Breast epithelium (tissue), 4 donors: ENCODE results near the gene PNKP. TPM values are rescaled to one million over a fixed set of nuclear protein-coding genes. Genes with fewer than 3 reads are reported as not detected.
"Not testable (repeated sequence)": the region's sequence is repeated elsewhere in the genome, so short reads cannot be mapped to it uniquely, and the experiment has no call there.

Source experiments
- DNase-seq, 2 donors: peaks; one replicate each; pipeline ENCODE4 v3.0.0-alpha.2; 2019; ENCODE audit warnings: low spot score in 2 of 2
- H3K27ac ChIP-seq, 2 donors: fragments of 200-600 bp; sonication (generic) in 1 of 2; one replicate each; pipeline ENCODE4 v1.5.1; 2016 to 2019; ENCODE audit warnings: mild to moderate bottlenecking in 1 of 2
- H3K27me3 ChIP-seq, 2 donors: fragments of 200-600 bp; sonication (generic) in 1 of 2; one replicate each; pipeline versions ENCODE4 v1.5.1 to v1.6.0; 2017 to 2019; ENCODE audit warnings: control low read depth in 1 of 2, mild to moderate bottlenecking in 1 of 2
- H3K36me3 ChIP-seq: fragments of 200-600 bp; one replicate; pipeline ENCODE4 v1.5.1; 2019
- H3K4me1 ChIP-seq, 2 donors: fragments of 200-600 bp; sonication (generic); one replicate each; pipeline ENCODE4 v1.5.1; 2016 to 2019; ENCODE audit warnings: control low read depth in 1 of 2
- H3K4me3 ChIP-seq, 3 donors: fragments of 200-600 bp; sonication (generic); 1 replicate in 2 of 3; 2 replicates in 1 of 3; pipeline ENCODE4 v1.5.1; 2016 to 2019; ENCODE audit warnings: mild to moderate bottlenecking in 3 of 3, moderate library complexity in 2 of 3
- H3K9me3 ChIP-seq, 2 donors: fragments of 200-600 bp; sonication (generic) in 1 of 2; one replicate each; pipeline ENCODE4 v1.5.1; 2016 to 2019; ENCODE audit warnings: control low read depth in 1 of 2
- CTCF ChIP-seq, 3 donors: fragments of 450-650 bp; IDR thresholded peaks; one replicate each; pipeline ENCODE4 v1.5.1; 2016 to 2017; ENCODE audit warnings: antibody characterized with exemption in 3 of 3, mild to moderate bottlenecking in 3 of 3, moderate library complexity in 3 of 3
- POLR2A ChIP-seq: fragments of 450-650 bp; IDR thresholded peaks from one replicate; pipeline ENCODE4 v1.6.1; 2016; ENCODE audit warnings: antibody characterized with exemption, mild to moderate bottlenecking, moderate library complexity
- POLR2AphosphoS5 ChIP-seq, 3 donors: sonication (generic); formaldehyde crosslinking; IDR thresholded peaks; one replicate each; pipeline ENCODE4 v1.6.1; 2017; ENCODE audit warnings: antibody characterized with exemption in 3 of 3
- intact Hi-C: fragments of 100-400 bp; cut with DNase I; formaldehyde crosslinking; loops from one replicate; pipeline ENCODE4 v1.15.1; 2023; ENCODE audit warnings: low total_unique reads
- total RNA-seq, 3 donors: library from RNA; depleted of rRNA; stranded (reverse); fragments of >200 nt; gene quantifications; one replicate each; pipeline ENCODE4 v1.1.0, GENCODE V29; 2016

The PNKP gene
- total RNA-seq, 3 donors from 2014 or later, result 31.0 to 69.2 (median 57.7) TPM

GRCh38 chr19:49829721-49830120 lies 37.7 kb downstream of the PNKP start:
- H3K27me3 ChIP-seq, result no peaks in the 10 kb centered on the region
- DNase-seq, result no peak
- intact Hi-C loops, result no loop called here
- H3K9me3 ChIP-seq, result no peaks in the 10 kb centered on the region
- no peak overlapping the region for H3K27ac ChIP-seq
- no peaks in the 10 kb centered on the region for H3K36me3 ChIP-seq
- H3K4me3 ChIP-seq, result no peak overlapping the region
- no peaks in the 10 kb centered on the region for H3K4me1 ChIP-seq
- TF ChIP-seq POLR2AphosphoS5 (IDR thresholded peaks at IDR 0.05), result no peak

GRCh38 chr19:49829200-49829599 lies 38.2 kb downstream of the PNKP start:
- intact Hi-C loops, result no loop called here
- Histone ChIP-seq H3K9me3 (no peaks in the 10 kb centered on the region), H3K4me3 (no peak overlapping the region), H3K36me3 (no peaks in the 10 kb centered on the region), H3K27me3 (no peaks in the 10 kb centered on the region), H3K27ac (no peak overlapping the region), H3K4me1 (no peaks in the 10 kb centered on the region)
- DNase-seq, result no peak
- TF ChIP-seq CTCF (IDR thresholded peaks at IDR 0.05), result no peak
- TF ChIP-seq POLR2AphosphoS5 (IDR thresholded peaks at IDR 0.05), result no peak
- no peak for TF ChIP-seq POLR2A

- H3K9me3 ChIP-seq, result no peaks in the 10 kb centered on the region
- no peaks in the 10 kb centered on the region for H3K36me3 ChIP-seq
- no peak for TF ChIP-seq POLR2A
- intact Hi-C loops, result no loop called here
- H3K4me1 ChIP-seq, result no peaks in the 10 kb centered on the region
- DNase-seq, result no peak
- no peak overlapping the region for H3K4me3 ChIP-seq
- H3K27me3 ChIP-seq, result no peaks in the 10 kb centered on the region
- no peak overlapping the region for H3K27ac ChIP-seq
Observed at GRCh38 chr19:49827034-49827433, 40.3 kb downstream of the PNKP start.

- intact Hi-C loops, result no loop called here
Observed at GRCh38 chr19:49824662-49825061, 42.7 kb downstream of the PNKP start.

GRCh38 chr19:49823472-49823871 lies 43.9 kb downstream of the PNKP start:
- no peaks in the 10 kb centered on the region for H3K4me1 ChIP-seq
- no peak for TF ChIP-seq POLR2AphosphoS5 (IDR thresholded peaks at IDR 0.05)
- TF ChIP-seq POLR2A, result no peak
- no peak for TF ChIP-seq CTCF (IDR thresholded peaks at IDR 0.05)
- no peak overlapping the region for H3K4me3 ChIP-seq
- no peak for DNase-seq
- intact Hi-C loops, result no loop called here
- H3K9me3 ChIP-seq, result no peaks in the 10 kb centered on the region
- no peaks in the 10 kb centered on the region for H3K36me3 ChIP-seq
- no peak overlapping the region for H3K27ac ChIP-seq
- no peaks in the 10 kb centered on the region for H3K27me3 ChIP-seq

More at GRCh38 chr19:49824662-49825061, 42.7 kb downstream of the PNKP start:
- Histone ChIP-seq H3K27me3 (no peaks in the 10 kb centered on the region), H3K4me3 (no peak overlapping the region), H3K36me3 (no peaks in the 10 kb centered on the region), H3K27ac (no peak overlapping the region), H3K9me3 (no peaks in the 10 kb centered on the region), H3K4me1 (no peaks in the 10 kb centered on the region)
- TF ChIP-seq POLR2A (no peak), POLR2AphosphoS5 (IDR thresholded peaks at IDR 0.05) (no peak), CTCF (IDR thresholded peaks at IDR 0.05) (no peak)
- DNase-seq, result no peak

- intact Hi-C loops, result no loop called here
Observed at GRCh38 chr19:49820125-49820524, 47.3 kb downstream of the PNKP start.

GRCh38 chr19:49819452-49820115 lies 47.8 kb downstream of the PNKP start:
- H3K9me3 ChIP-seq, H3K27ac ChIP-seq, DNase-seq, H3K36me3 ChIP-seq, intact Hi-C loops, H3K4me1 ChIP-seq, H3K27me3 ChIP-seq: not testable (repeated sequence)
- H3K4me3 ChIP-seq, result peak overlapping the region; percentile 72 to 86 (median 83)

More at GRCh38 chr19:49820125-49820524, 47.3 kb downstream of the PNKP start:
- TF ChIP-seq POLR2AphosphoS5 (IDR thresholded peaks at IDR 0.05), result no peak
- Histone ChIP-seq H3K9me3 (no peaks in the 10 kb centered on the region), H3K4me1 (no peaks in the 10 kb centered on the region), H3K4me3 (no peak overlapping the region), H3K36me3 (no peaks in the 10 kb centered on the region), H3K27ac (no peak overlapping the region), H3K27me3 (no peaks in the 10 kb centered on the region)
- no peak for DNase-seq
